Limb (tissue), 2 donors: ENCODE results near the gene SDHAF3.
"Not testable (repeated sequence)": the region's sequence is repeated elsewhere in the genome, so short reads cannot be mapped to it uniquely, and the experiment has no call there.

Experiments
- DNase-seq, 2 donors: peaks; one replicate each; pipeline ENCODE4 v3.0.0-alpha.2; 2016; ENCODE audit errors: extremely low spot score in 2 of 2

The SDHAF3 gene

GRCh38 chr7:97117372-97118188, at the start of gene SDHAF3:
TSS of gene SDHAF3 (plus strand) at chr7:97117698. CDS start at chr7:97117724, 26 bp downstream.
- peak; percentile 98 for DNase-seq

DNA sequence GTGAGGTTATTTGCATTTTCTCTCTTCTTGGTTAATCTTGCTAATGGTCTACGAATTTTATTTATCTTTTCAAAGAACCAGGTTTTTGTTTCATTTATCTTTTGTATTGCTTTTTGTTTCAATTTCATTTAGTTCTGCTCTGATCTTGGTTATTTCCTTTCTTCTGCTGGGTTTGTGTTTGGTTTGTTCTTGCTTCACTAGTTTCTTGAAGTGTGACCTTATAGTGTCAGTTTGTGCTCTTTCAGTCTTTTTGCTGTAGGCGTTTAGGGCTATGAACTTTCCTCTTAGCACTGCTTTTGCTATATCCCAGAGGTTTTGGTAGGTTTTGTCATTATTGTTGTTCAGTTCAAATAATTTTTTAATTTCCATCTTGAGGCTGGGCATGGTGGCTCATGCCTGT, 45.5 kb upstream of the SDHAF3 start:
- DNase-seq, result not testable (repeated sequence)

GRCh38 chr7:97075928-97076327, 41.6 kb upstream of the SDHAF3 start:
- DNase-seq, result no peak

DNA sequence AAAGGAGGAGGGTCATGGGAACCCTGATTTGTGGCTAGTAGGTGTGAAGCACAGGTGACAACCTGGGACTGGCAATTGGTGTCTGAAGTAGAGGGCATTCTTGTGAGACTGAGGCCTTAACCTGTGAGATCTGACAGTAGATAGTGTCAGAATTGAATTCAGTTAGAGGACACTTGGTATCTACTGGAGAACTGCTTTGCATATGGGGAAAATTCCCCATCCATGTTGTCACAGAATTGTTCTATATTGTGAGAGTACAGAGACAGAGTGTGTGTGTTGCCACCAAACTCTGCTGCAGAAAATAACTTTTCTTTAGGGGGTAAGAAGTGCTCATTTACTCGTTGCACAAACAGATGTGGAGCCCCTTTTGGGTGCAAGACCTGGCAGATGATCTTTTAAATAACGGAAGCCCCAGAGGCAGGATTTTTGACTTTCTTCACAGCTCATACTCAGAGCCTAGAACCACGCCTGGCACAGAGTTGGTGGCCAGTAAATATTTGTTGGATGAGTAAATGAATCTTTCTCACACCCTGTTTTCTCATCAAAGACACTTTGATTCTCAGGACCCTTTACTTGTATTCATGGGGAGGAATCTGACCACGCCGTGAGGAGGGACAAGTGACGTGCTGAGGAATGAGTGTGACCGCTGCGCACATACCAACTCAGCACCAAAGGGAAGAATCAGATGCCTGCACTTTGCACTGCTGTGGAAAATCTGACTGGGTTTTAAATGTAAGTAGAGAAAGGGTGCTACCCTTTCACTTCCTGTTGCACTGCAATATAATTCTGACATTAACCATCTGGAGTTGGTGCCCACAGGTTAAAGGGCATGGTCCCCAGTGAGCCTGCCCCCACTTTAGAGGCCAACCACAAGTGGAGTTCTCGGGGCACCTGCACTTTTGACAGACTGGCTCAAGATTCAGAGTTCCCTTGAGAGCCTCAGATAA, 39.2 kb upstream of the SDHAF3 start:
- no peak for DNase-seq

- no peak for DNase-seq
Observed at GRCh38 chr7:97079300-97079699, 38.2 kb upstream of the SDHAF3 start.

GRCh38 chr7:97081521-97082300, 35.8 kb upstream of the SDHAF3 start:
- no peak for DNase-seq

GRCh38 chr7:97088364-97088763, 29.1 kb upstream of the SDHAF3 start:
- DNase-seq, result no peak

DNA sequence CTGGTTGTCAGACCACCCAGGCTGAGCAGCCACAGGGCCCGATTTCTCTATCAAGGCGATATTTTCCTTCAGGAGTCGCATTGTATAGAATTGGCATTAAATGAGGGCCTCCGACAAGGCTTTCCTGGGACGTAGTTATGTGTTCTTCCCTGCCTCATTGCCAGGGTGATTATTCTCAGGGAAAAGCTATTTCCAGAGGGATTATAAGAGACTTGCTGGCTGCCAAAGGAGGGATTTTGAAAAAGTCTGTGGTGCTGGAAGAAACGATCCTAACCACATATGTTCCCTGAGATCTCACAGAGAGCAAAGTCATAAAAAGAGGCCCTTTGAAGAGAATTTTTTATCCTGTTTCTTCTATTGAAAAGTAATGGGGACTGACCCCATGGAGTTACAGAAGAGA, 27.7 kb upstream of the SDHAF3 start:
- no peak for DNase-seq

- DNase-seq, result no peak
Observed at GRCh38 chr7:97090761-97091353, 26.6 kb upstream of the SDHAF3 start.

DNA sequence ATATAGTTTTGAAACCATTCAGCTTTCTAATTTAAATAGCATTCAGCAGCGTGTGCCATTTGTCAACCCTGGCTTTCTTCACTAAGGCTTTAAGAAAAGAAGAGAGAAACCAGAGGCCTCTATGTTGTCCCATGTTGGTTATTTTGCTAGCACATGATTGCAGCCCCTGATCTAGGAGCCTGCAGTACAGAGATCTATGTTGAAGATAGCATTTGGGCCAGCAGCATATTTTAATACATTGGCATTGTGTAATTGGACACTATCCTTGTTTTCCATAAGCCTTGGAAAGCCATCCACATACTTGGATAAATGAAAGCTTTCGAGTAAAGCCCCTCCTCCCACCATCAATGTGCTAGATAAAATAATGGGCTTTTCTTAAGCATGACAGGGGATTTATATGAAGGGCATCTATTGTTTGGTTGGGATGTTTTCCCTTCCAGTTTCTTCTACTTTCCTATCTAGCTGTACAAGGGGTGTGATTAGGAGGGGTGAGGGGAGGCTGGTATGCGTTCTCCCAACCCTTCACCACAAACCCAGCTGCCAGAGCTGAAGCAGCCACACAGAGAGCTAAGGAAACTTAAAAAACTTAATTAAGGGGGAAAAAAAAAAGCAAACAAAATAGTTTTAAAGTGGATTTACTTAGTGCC, 23.1 kb upstream of the SDHAF3 start:
- DNase-seq, result no peak

GRCh38 chr7:97096037-97096436, 21.5 kb upstream of the SDHAF3 start:
- DNase-seq, result no peak

DNA sequence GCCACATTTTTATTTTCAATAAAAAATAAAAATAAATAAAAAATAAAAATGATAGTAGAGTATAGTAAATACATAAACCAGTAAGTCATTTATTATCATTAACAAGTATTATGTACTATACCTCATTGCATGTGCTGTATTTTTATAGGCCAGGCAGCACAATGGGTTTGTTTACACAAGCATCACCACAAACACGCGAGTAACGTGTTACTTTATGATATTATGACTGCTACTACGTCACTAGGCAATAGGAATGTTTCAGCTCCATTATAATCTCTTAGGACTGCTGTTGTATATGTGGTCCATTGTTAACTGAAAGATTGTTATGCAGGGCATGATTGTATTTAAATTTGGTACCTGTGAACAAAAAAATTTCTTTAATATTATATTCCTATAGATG, 20.8 kb upstream of the SDHAF3 start:
- DNase-seq, result no peak

GRCh38 chr7:97104719-97105238, 12.7 kb upstream of the SDHAF3 start:
- peak; percentile 83 to 88 for DNase-seq

- no peak for DNase-seq
Observed at GRCh38 chr7:97107192-97107800, 10.2 kb upstream of the SDHAF3 start.

GRCh38 chr7:97116308-97116707, 1.2 kb upstream of the SDHAF3 start:
- DNase-seq, result no peak

GRCh38 chr7:97117035-97117371, 495 bp upstream of the SDHAF3 start:
- no peak for DNase-seq

GRCh38 chr7:97118306-97118917, 914 bp downstream of the SDHAF3 start:
- no peak for DNase-seq

DNA sequence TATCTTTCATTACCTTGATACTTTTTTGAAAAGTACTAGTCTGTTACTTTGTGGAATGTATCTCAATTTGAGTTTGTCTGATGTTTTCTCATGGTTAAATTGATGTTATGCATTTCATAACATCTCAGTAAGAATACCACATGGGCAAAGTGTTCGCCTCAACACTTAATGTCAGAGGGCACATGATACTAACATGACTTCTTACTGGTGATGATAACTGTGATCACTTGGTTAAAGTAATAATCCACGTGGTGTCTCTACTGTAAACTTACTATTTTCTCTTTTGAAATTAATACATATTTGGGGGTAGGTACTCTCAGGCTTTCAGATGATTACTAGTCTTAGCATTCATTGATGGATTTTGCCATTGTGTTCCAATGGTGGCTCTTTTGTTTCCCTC, 2.2 kb downstream of the SDHAF3 start:
- DNase-seq, result no peak

DNA sequence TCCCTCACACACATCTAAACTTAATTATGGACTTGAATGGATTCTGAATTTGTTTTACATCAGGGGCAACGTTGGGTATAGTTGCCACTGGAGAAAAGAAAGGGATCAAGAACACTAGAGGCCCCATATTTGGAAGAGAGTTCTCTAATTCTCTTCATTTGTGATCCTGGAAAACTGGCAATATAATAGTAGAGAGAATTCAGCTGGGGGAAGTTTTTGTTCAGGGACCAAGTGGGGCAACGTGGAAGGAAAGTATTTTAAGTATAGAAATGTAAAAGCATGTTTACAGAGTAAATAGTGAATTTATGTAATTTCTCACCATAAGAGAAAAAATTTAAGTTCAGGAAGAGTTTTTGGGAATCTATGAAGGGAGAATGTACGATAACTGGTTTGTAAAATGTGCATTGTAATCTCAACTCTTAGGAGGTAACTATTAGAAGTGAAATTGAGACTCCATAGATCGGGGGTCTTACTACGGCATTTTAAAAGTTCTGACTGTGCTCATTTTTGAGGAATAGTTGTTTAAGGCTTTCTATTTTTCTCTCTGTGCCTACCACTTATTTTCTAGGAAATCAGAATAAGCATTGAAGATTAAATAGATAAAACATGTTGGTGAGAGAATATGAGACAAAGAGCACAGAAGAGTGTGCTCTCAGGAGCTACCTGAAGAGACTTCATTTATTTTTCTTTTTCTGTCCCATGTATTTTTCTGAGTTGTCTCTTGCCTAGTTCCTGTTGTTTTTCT, 3.4 kb downstream of the SDHAF3 start:
- no peak for DNase-seq
